CD4-positive, alpha-beta memory T cell (primary cell): ENCODE measurements around the gene TTC4. TPM values are rescaled to one million over a fixed set of nuclear protein-coding genes. Genes with fewer than 3 reads are reported as not detected.
A peak's percentile ranks its signal among the peaks of the same experiment; 100 is the strongest.

Experiments
- CTCF ChIA-PET: fragments of 350-600 bp; sonication (Branson Sonifier 250); formaldehyde crosslinking; loops from one replicate; lab custom pipeline; 2021; ENCODE audit warnings: inconsistent platforms; ENCODE audit not compliant: partially characterized antibody; lab: Charles Lee
- POLR2A ChIA-PET: fragments of 350-600 bp; sonication (Branson Sonifier 250); formaldehyde crosslinking; loops from one replicate; lab custom pipeline; 2021; ENCODE audit not compliant: partially characterized antibody; lab: Charles Lee
- DNase-seq, 5 donors: peaks; one replicate each; pipeline versions ENCODE4 v3.0.0 to v3.0.0-alpha.2; 2020 to 2022; ENCODE audit warnings: mixed read lengths in 1 of 5
- H3K27ac ChIP-seq: one replicate; pipeline ENCODE4 v1.7.0; 2013; ENCODE audit warnings: low read depth, low read length
- H3K27me3 ChIP-seq: 2 replicates; pipeline ENCODE4 v1.7.0; 2013; ENCODE audit warnings: mild to moderate bottlenecking, low read length, moderate library complexity; ENCODE audit not compliant: insufficient read depth
- H3K36me3 ChIP-seq: 2 replicates; pipeline ENCODE4 v1.7.0; 2013; ENCODE audit warnings: mild to moderate bottlenecking, low read length, moderate library complexity; ENCODE audit not compliant: insufficient read depth
- H3K4me1 ChIP-seq: 2 replicates; pipeline ENCODE4 v1.7.0; 2013; ENCODE audit warnings: mild to moderate bottlenecking, low read length, moderate library complexity; ENCODE audit not compliant: insufficient read depth
- H3K4me3 ChIP-seq, 2 donors: one replicate each; pipeline ENCODE4 v1.7.0; 2013; ENCODE audit warnings: low read length in 2 of 2, mild to moderate bottlenecking in 1 of 2
- H3K9me3 ChIP-seq, 2 donors: one replicate each; pipeline ENCODE4 v1.7.0; 2013; ENCODE audit warnings: low read length in 2 of 2, control low read depth in 1 of 2; ENCODE audit not compliant: control insufficient read depth in 1 of 2
- H3K27ac Mint-ChIP-seq, 7 donors: one replicate each; pipeline ENCODE4 v1.8.0; 2020 to 2021; ENCODE audit warnings: mixed read lengths in 7 of 7, mild to moderate bottlenecking in 6 of 7, inconsistent platforms in 3 of 7, moderate library complexity in 3 of 7
- H3K27me3 Mint-ChIP-seq, 2 donors: one replicate each; pipeline ENCODE4 v1.8.0; 2020 to 2021; ENCODE audit warnings: mixed read lengths in 2 of 2
- H3K36me3 Mint-ChIP-seq, 2 donors: one replicate each; pipeline ENCODE4 v1.8.0; 2020 to 2021; ENCODE audit warnings: mixed read lengths in 2 of 2, inconsistent platforms in 1 of 2, mild to moderate bottlenecking in 1 of 2
- H3K4me1 Mint-ChIP-seq, 4 donors: one replicate each; pipeline ENCODE4 v1.8.0; 2020 to 2021; ENCODE audit warnings: mixed read lengths in 4 of 4, mild to moderate bottlenecking in 1 of 4
- H3K4me3 Mint-ChIP-seq, 8 donors: one replicate each; pipeline ENCODE4 v1.8.0; 2020 to 2021; ENCODE audit warnings: mixed read lengths in 8 of 8, mild to moderate bottlenecking in 7 of 8, moderate library complexity in 6 of 8, inconsistent platforms in 3 of 8
- H3K9me3 Mint-ChIP-seq, 8 donors: one replicate each; pipeline ENCODE4 v1.8.0; 2020 to 2021; ENCODE audit warnings: mixed read lengths in 8 of 8, mild to moderate bottlenecking in 5 of 8, inconsistent platforms in 3 of 8, moderate library complexity in 1 of 8
- intact Hi-C: fragments of 100-400 bp; cut with micrococcal nuclease; formaldehyde crosslinking; loops from one replicate; pipeline ENCODE4 v1.15.1; 2023
- polyA plus RNA-seq, 2 donors: library from polyadenylated mRNA; unstranded; fragments of 300-500 nt; fragmentation: Illumina TruSeq; gene quantifications; one replicate each; pipeline ENCODE4 v1.2.3, GENCODE V29; 2021
- total RNA-seq, 2 experiments: library from RNA; stranded (reverse); gene quantifications; one replicate each; pipeline ENCODE4 v1.2.3, GENCODE V29; 2021

TTC4 gene
- total and polyA plus RNA-seq, 4 experiments from 2014 or later: 20.0 to 24.5 (median 23.0) TPM

- Mint-ChIP-seq H3K27ac (no peak overlapping the region), H3K4me1 (peaks cover 0 to 2% (median 0%) of the 10 kb centered on the region in 4 donors), H3K27me3 (no peaks in the 10 kb centered on the region), H3K4me3 (no peak overlapping the region), H3K9me3 (no peaks in the 10 kb centered on the region), H3K36me3 (peaks cover 64 to 88% of the 10 kb centered on the region in 2 donors)
- DNase-seq: no peak
- intact Hi-C loops: no loop called here
- no peaks in the 10 kb centered on the region for H3K9me3 ChIP-seq
- no peak overlapping the region for H3K27ac ChIP-seq
- no peaks in the 10 kb centered on the region for H3K4me1 ChIP-seq
- H3K36me3 ChIP-seq: peaks cover 62% of the 10 kb centered on the region
- ChIA-PET POLR2A (interaction anchor here (1.2 kb wide), 1 partner anchor 9 kb away, joined by 3 read pairs; the partner anchor contains the start of gene TTC4), CTCF (interaction anchor here (1.3 to 1.4 kb wide), 2 partner anchors 10 to 12 kb away, joined by 3 read pairs; no protein-coding TSS in a partner anchor)
- no peaks in the 10 kb centered on the region for H3K27me3 ChIP-seq
- no peak overlapping the region for H3K4me3 ChIP-seq
These were observed 9.1 kb downstream of the TTC4 start for GRCh38 chr1:54724771-54725170.

DNA sequence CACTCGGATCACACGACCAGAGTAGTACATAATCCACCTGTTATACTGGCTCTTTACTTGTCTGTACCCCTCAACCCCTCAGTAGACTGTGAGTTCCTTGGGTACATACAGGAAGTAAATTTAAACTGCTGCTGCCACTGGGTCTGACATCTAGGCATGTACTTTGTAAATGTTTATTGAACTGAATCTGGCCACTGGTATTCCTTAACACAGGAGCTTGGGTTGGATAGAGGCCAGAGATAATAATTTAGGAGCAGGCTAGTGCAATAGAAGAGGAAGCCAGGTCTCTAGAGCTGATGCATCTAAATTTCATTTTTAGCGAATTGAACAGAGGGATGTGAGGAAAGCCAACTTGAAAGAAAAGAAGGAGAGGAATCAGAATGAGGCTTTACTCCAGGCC, 12.4 kb downstream of the TTC4 start:
- peaks cover 46% of the 10 kb centered on the region for H3K36me3 ChIP-seq

GRCh38 chr1:54736685-54737084, 21.0 kb downstream of the TTC4 start:
- peaks cover 57 to 67% of the 10 kb centered on the region in 2 donors for H3K36me3 Mint-ChIP-seq
- POLR2A ChIA-PET: no interaction called here
- H3K4me1 Mint-ChIP-seq: peaks cover 0 to 5% (median 0%) of the 10 kb centered on the region in 4 donors
- H3K27me3 ChIP-seq: no peaks in the 10 kb centered on the region
- no peak overlapping the region for H3K4me3 Mint-ChIP-seq
- no peak overlapping the region for H3K4me3 ChIP-seq
- H3K27ac ChIP-seq: no peak overlapping the region
- H3K4me1 ChIP-seq: no peaks in the 10 kb centered on the region
- H3K9me3 Mint-ChIP-seq: no peaks in the 10 kb centered on the region
- no peaks in the 10 kb centered on the region for H3K27me3 Mint-ChIP-seq
- CTCF ChIA-PET: interaction anchor here (1.0 kb wide), 1 partner anchor 65 kb away, joined by 3 read pairs; no protein-coding TSS in a partner anchor
- no peaks in the 10 kb centered on the region for H3K9me3 ChIP-seq
- DNase-seq: no peak
- peaks cover 38% of the 10 kb centered on the region for H3K36me3 ChIP-seq
- intact Hi-C loops: no loop called here
- peak overlapping the region in 1 of 7 donors; percentile 24 for H3K27ac Mint-ChIP-seq

More for the DNA sequence above, 12.4 kb downstream of the TTC4 start:
- Mint-ChIP-seq H3K27ac (peak overlapping the region in 2 of 7 donors; percentile 38 to 59), H3K27me3 (no peaks in the 10 kb centered on the region), H3K4me1 (peaks cover 0 to 2% (median 0%) of the 10 kb centered on the region in 4 donors), H3K9me3 (no peaks in the 10 kb centered on the region), H3K4me3 (no peak overlapping the region), H3K36me3 (peaks cover 63 to 85% of the 10 kb centered on the region in 2 donors)
- Histone ChIP-seq H3K9me3 (no peaks in the 10 kb centered on the region), H3K27ac (no peak overlapping the region), H3K27me3 (no peaks in the 10 kb centered on the region), H3K4me3 (no peak overlapping the region), H3K4me1 (no peaks in the 10 kb centered on the region)
- no peak for DNase-seq
- ChIA-PET POLR2A (no interaction called here), CTCF (no interaction called here)
- intact Hi-C loops: no loop called here

- DNase-seq: no peak
- Histone ChIP-seq H3K27me3 (no peaks in the 10 kb centered on the region), H3K9me3 (no peaks in the 10 kb centered on the region), H3K27ac (no peak overlapping the region), H3K4me1 (no peaks in the 10 kb centered on the region), H3K36me3 (peaks cover 45% of the 10 kb centered on the region), H3K4me3 (no peak overlapping the region)
- CTCF ChIA-PET: no interaction called here
- peaks cover 0 to 5% (median 0%) of the 10 kb centered on the region in 4 donors for H3K4me1 Mint-ChIP-seq
- no peak overlapping the region for H3K4me3 Mint-ChIP-seq
- no peaks in the 10 kb centered on the region for H3K27me3 Mint-ChIP-seq
- peaks cover 62 to 78% of the 10 kb centered on the region in 2 donors for H3K36me3 Mint-ChIP-seq
- H3K27ac Mint-ChIP-seq: peak overlapping the region in 1 of 7 donors; percentile 12
- POLR2A ChIA-PET: interaction anchor here (1.1 kb wide), 1 partner anchor 14 kb away, joined by 3 read pairs; no protein-coding TSS in a partner anchor
- intact Hi-C loops: no loop called here
- H3K9me3 Mint-ChIP-seq: no peaks in the 10 kb centered on the region
These were observed 22.6 kb downstream of the TTC4 start for GRCh38 chr1:54738244-54738643.

DNA sequence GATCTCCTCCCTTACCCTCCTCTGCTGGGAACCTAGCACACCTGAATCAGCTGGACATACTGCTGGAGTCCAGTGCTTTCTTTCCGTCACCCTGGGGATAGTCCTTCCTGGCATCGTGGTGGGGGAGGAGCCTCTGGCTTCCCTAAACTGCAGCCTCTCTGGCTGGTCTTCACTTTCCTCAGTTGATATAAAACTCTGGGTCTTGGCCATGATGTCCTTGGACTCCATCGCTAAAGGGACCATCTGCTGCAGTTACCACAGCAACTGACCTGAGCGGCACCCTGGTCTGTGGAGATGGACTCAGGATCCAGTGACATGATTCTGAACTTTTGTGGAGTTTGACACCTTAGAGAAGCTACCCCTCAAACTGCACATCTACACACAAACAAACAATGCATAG, 25.9 kb downstream of the TTC4 start:
- ChIA-PET CTCF (no interaction called here), POLR2A (no interaction called here)
- Mint-ChIP-seq H3K9me3 (peaks cover 0 to 2% (median 0%) of the 10 kb centered on the region in 8 donors), H3K27ac (peak overlapping the region in 3 of 7 donors; percentile 32 to 74 (median 61)), H3K4me1 (peaks cover 0 to 2% (median 0%) of the 10 kb centered on the region in 4 donors), H3K27me3 (no peaks in the 10 kb centered on the region), H3K4me3 (no peak overlapping the region), H3K36me3 (peaks cover 51 to 65% of the 10 kb centered on the region in 2 donors)
- H3K27me3 ChIP-seq: no peaks in the 10 kb centered on the region
- H3K36me3 ChIP-seq: peaks cover 38% of the 10 kb centered on the region
- H3K4me1 ChIP-seq: no peaks in the 10 kb centered on the region
- intact Hi-C loops: no loop called here
- no peak overlapping the region for H3K27ac ChIP-seq
- no peak overlapping the region for H3K4me3 ChIP-seq
- H3K9me3 ChIP-seq: no peaks in the 10 kb centered on the region
- no peak for DNase-seq

GRCh38 chr1:54742282-54742681, 26.6 kb downstream of the TTC4 start:
- DNase-seq: no peak
- Mint-ChIP-seq H3K27ac (peak overlapping the region in 2 of 7 donors; percentile 19 to 39), H3K4me1 (no peaks in the 10 kb centered on the region), H3K27me3 (no peaks in the 10 kb centered on the region), H3K4me3 (no peak overlapping the region), H3K36me3 (peaks cover 44 to 57% of the 10 kb centered on the region in 2 donors), H3K9me3 (peaks cover 0 to 2% (median 0%) of the 10 kb centered on the region in 8 donors)
- H3K27ac ChIP-seq: no peak overlapping the region
- no peaks in the 10 kb centered on the region for H3K27me3 ChIP-seq
- POLR2A ChIA-PET: no interaction called here
- no peaks in the 10 kb centered on the region for H3K4me1 ChIP-seq
- peaks cover 32% of the 10 kb centered on the region for H3K36me3 ChIP-seq
- no peaks in the 10 kb centered on the region for H3K9me3 ChIP-seq
- H3K4me3 ChIP-seq: no peak overlapping the region
- CTCF ChIA-PET: no interaction called here
- intact Hi-C loops: no loop called here

- Histone ChIP-seq H3K9me3 (no peaks in the 10 kb centered on the region), H3K36me3 (peaks cover 22% of the 10 kb centered on the region), H3K4me1 (no peaks in the 10 kb centered on the region), H3K4me3 (no peak overlapping the region), H3K27ac (no peak overlapping the region), H3K27me3 (no peaks in the 10 kb centered on the region)
- peak overlapping the region in 1 of 7 donors; percentile 22 for H3K27ac Mint-ChIP-seq
- no peaks in the 10 kb centered on the region for H3K4me1 Mint-ChIP-seq
- CTCF ChIA-PET: no interaction called here
- DNase-seq: peak in 1 of 5 donors; percentile 22
- H3K27me3 Mint-ChIP-seq: no peaks in the 10 kb centered on the region
- no peak overlapping the region for H3K4me3 Mint-ChIP-seq
- POLR2A ChIA-PET: interaction anchor here (0.6 kb wide), 1 partner anchor 903 kb away, joined by 3 read pairs; no protein-coding TSS in a partner anchor
- H3K9me3 Mint-ChIP-seq: peaks cover 0 to 2% (median 0%) of the 10 kb centered on the region in 8 donors
- H3K36me3 Mint-ChIP-seq: peaks cover 33 to 46% of the 10 kb centered on the region in 2 donors
- intact Hi-C loops: no loop called here
These were observed 28.0 kb downstream of the TTC4 start for GRCh38 chr1:54743416-54744226.
